Measurements from ENCODE around the gene SLC9A3. TPM values are rescaled to one million over a fixed set of nuclear protein-coding genes. Genes with fewer than 3 reads are reported as not detected.

Gene SLC9A3
- polyA plus RNA-seq, 3 donors: 0.31 to 0.42 (median 0.36) TPM

GRCh38 chr5:470961-471749 is 53.1 kb downstream of the SLC9A3 start:
- Histone ChIP-seq H3K36me3 (replicated peaks in 1 of 2; ENCODE audit: control insufficient read depth in 1 of 2, insufficient read depth in 2 of 2, low read length in 2 of 2) (peaks cover 10 to 15% of the 10 kb centered on the region in 2 donors), H3K4me3 (replicated peaks in 1 of 3; ENCODE audit: low read depth in 2 of 3, low read length in 3 of 3) (peak overlapping the region in 1 of 3 experiments; percentile 75), H3K79me2 (ENCODE audit: insufficient read depth, low read length) (no peaks in the 10 kb centered on the region), H3K9ac (ENCODE audit: insufficient read depth, low read length, poor library complexity, severe bottlenecking) (no peak overlapping the region), H4K20me1 (ENCODE audit: insufficient read depth, low read length) (peaks cover 14% of the 10 kb centered on the region), H3K9me3 (replicated peaks in 1 of 2; ENCODE audit: control insufficient read depth in 1 of 2, insufficient read depth in 1 of 2, low read length in 2 of 2) (no peaks in the 10 kb centered on the region), H3K4me1 (ENCODE audit: control insufficient read depth in 1 of 2, insufficient read depth in 2 of 2, low read length in 2 of 2) (peaks cover 22 to 40% of the 10 kb centered on the region in 2 donors), H3K27ac (ENCODE audit: low read depth in 1 of 2, low read length in 2 of 2) (no peak overlapping the region), H3K4me2 (replicated peaks; ENCODE audit: extremely low read depth, low read length, poor library complexity, severe bottlenecking) (peak overlapping the region; percentile 74), H2AFZ (ENCODE audit: insufficient read depth, low read depth, low read length, poor library complexity, severe bottlenecking) (no peak overlapping the region), H3K27me3 (ENCODE audit: control insufficient read depth in 2 of 2, insufficient read depth in 2 of 2, low read length in 2 of 2) (peaks cover 4 to 22% of the 10 kb centered on the region in 2 donors)
- Mint-ChIP-seq H3K4me3 (peak overlapping the region; percentile 65 to 69), H3K27me3 (ENCODE audit: low read depth in 3 of 3) (peaks cover 20 to 27% (median 27%) of the 10 kb centered on the region in 3 donors), H3K27ac (no peak overlapping the region), H3K4me1 (peaks cover 18% of the 10 kb centered on the region), H3K36me3 (peaks cover 18 to 21% of the 10 kb centered on the region in 2 donors), H3K9me3 (peaks cover 0 to 6% (median 2%) of the 10 kb centered on the region in 7 donors)
- DNase-seq: no peak
- intact Hi-C loops (cut with micrococcal nuclease): loop anchor here (5.0 to 10.0 kb wide), 3 partner anchors 74 to 424 kb away; partner anchors contain the start of genes CEP72 (in 2 of the 2), BRD9 (in 1 of the 2) and TRIP13 (in 1 of the 2)
- 96% methylated on average over 31 of the region's 31 CpGs for WGBS (ENCODE audit: insufficient coverage)
- TF ChIP-seq CTCF (IDR thresholded peaks at IDR 0.05): no peak

- Mint-ChIP-seq H3K4me3 (no peak overlapping the region), H3K36me3 (peaks cover 29 to 33% of the 10 kb centered on the region in 2 donors), H3K27ac (no peak overlapping the region), H3K27me3 (ENCODE audit: low read depth in 3 of 3) (peaks cover 10 to 15% (median 14%) of the 10 kb centered on the region in 3 donors), H3K9me3 (peaks cover 0 to 3% (median 2%) of the 10 kb centered on the region in 7 donors), H3K4me1 (peaks cover 17% of the 10 kb centered on the region)
- peaks cover 11% of the 10 kb centered on the region for H4K20me1 ChIP-seq (ENCODE audit: insufficient read depth, low read length)
- H3K4me1 ChIP-seq (ENCODE audit: control insufficient read depth in 1 of 2, insufficient read depth in 2 of 2, low read length in 2 of 2): peaks cover 19 to 35% of the 10 kb centered on the region in 2 donors
- TF ChIP-seq CTCF (IDR thresholded peaks at IDR 0.05): no peak
- no peak overlapping the region for H3K9ac ChIP-seq (ENCODE audit: insufficient read depth, low read length, poor library complexity, severe bottlenecking)
- H3K79me2 ChIP-seq (ENCODE audit: insufficient read depth, low read length): no peaks in the 10 kb centered on the region
- H3K27ac ChIP-seq (ENCODE audit: low read depth in 1 of 2, low read length in 2 of 2): no peak overlapping the region
- DNase-seq: no peak
- H3K9me3 ChIP-seq (replicated peaks in 1 of 2; ENCODE audit: control insufficient read depth in 1 of 2, insufficient read depth in 1 of 2, low read length in 2 of 2): no peaks in the 10 kb centered on the region
- 94% methylated on average over 13 of the region's 19 CpGs for WGBS (ENCODE audit: insufficient coverage)
- peaks cover under 1 to 10% of the 10 kb centered on the region in 2 donors for H3K27me3 ChIP-seq (ENCODE audit: control insufficient read depth in 2 of 2, insufficient read depth in 2 of 2, low read length in 2 of 2)
- intact Hi-C loops (cut with micrococcal nuclease): loop anchor here (5.0 to 10.0 kb wide), 3 partner anchors 75 to 425 kb away; partner anchors contain the start of genes CEP72 (in 2 of the 2), BRD9 (in 1 of the 2) and TRIP13 (in 1 of the 2)
- peaks cover 23 to 26% of the 10 kb centered on the region in 2 donors for H3K36me3 ChIP-seq (replicated peaks in 1 of 2; ENCODE audit: control insufficient read depth in 1 of 2, insufficient read depth in 2 of 2, low read length in 2 of 2)
- no peak overlapping the region for H3K4me3 ChIP-seq (replicated peaks in 1 of 3; ENCODE audit: low read depth in 2 of 3, low read length in 3 of 3)
- H2AFZ ChIP-seq (ENCODE audit: insufficient read depth, low read depth, low read length, poor library complexity, severe bottlenecking): no peak overlapping the region
- H3K4me2 ChIP-seq (replicated peaks; ENCODE audit: extremely low read depth, low read length, poor library complexity, severe bottlenecking): no peak overlapping the region
Observed at GRCh38 chr5:469752-470483, 54.3 kb downstream of the SLC9A3 start.
